SK-N-SH (cell line): ENCODE data around the gene IRAG1. TPM values are rescaled to one million over a fixed set of nuclear protein-coding genes. Genes with fewer than 3 reads are reported as not detected.

Experiments
- CTCF ChIA-PET: fragments of 300-600, 350-600 bp; formaldehyde crosslinking; extraction: SDS; loops from one replicate; lab custom pipeline; 2021; lab: Yijun Ruan, JAX
- POLR2A ChIA-PET: fragments of 350-600 bp; sonication (Branson Sonifier 250); formaldehyde crosslinking; extraction: SDS; loops from one replicate; lab custom pipeline; 2020; ENCODE audit warnings: antibody characterized with exemption, inconsistent platforms; lab: Yijun Ruan, JAX
- DNase-seq: peaks from one replicate; pipeline ENCODE4 v3.0.0; 2012
- H2AFZ ChIP-seq: fragments of 200-600 bp; sonication (generic); 2 replicates; pipeline ENCODE4 v1.8.1; 2016; ENCODE audit warnings: antibody characterized with exemption, mild to moderate bottlenecking, low read depth
- H3F3A ChIP-seq: fragments of 200-600 bp; sonication (generic); replicated peaks from 2 replicates; pipeline ENCODE3; 2016; ENCODE audit warnings: antibody characterized with exemption, mild to moderate bottlenecking; ENCODE audit not compliant: insufficient read depth
- H3K27ac ChIP-seq, 2 experiments: fragments of 200-500 bp in 1 of 2; fragments of 200-600 bp in 1 of 2; sonication (Bioruptor generic) in 1 of 2; sonication (generic), shearing (Covaris generic) in 1 of 2; 2 replicates each; pipeline versions ENCODE4 v1.5.1 to v1.6.1; 2014 to 2016; ENCODE audit warnings: low read depth in 2 of 2, inconsistent platforms in 1 of 2, low read length in 1 of 2, mild to moderate bottlenecking in 1 of 2, mixed read lengths in 1 of 2
- H3K27me3 ChIP-seq: fragments of 200-600 bp; sonication (generic), shearing (Covaris generic); 2 replicates; pipeline ENCODE4 v1.6.1; 2016; ENCODE audit warnings: mixed run types; ENCODE audit not compliant: insufficient read depth
- H3K36me3 ChIP-seq, 2 experiments: fragments of 200-500 bp in 1 of 2; fragments of 200-600 bp in 1 of 2; sonication (Bioruptor generic) in 1 of 2; sonication (generic) in 1 of 2; replicated peaks in 1 of 2; 2 replicates each; pipeline versions ENCODE3 to v1.5.1; 2014 to 2016; ENCODE audit warnings: low read length in 1 of 2, mild to moderate bottlenecking in 1 of 2; ENCODE audit not compliant: insufficient read depth in 2 of 2, control insufficient read depth in 1 of 2
- H3K4me1 ChIP-seq, 2 experiments: fragments of 200-500 bp in 1 of 2; fragments of 200-600 bp in 1 of 2; sonication (Bioruptor generic) in 1 of 2; sonication (generic), shearing (Covaris generic) in 1 of 2; 2 replicates each; pipeline versions ENCODE4 v1.5.1 to v1.6.1; 2014 to 2016; ENCODE audit warnings: low read depth in 1 of 2, low read length in 1 of 2, mixed run types in 1 of 2; ENCODE audit not compliant: insufficient read depth in 2 of 2, control insufficient read depth in 1 of 2
- H3K4me2 ChIP-seq: fragments of 200-600 bp; sonication (generic), shearing (Covaris generic); 2 replicates; pipeline ENCODE4 v1.6.1; 2017; ENCODE audit warnings: mixed run types
- H3K4me3 ChIP-seq, 2 experiments: fragments of 200-500 bp in 1 of 2; fragments of 200-600 bp in 1 of 2; sonication (Bioruptor generic) in 1 of 2; sonication (generic), shearing (Covaris generic) in 1 of 2; 2 replicates each; pipeline versions ENCODE4 v1.5.1 to v1.8.1; 2014 to 2016; ENCODE audit warnings: low read depth in 2 of 2, inconsistent platforms in 1 of 2, low read length in 1 of 2, mild to moderate bottlenecking in 1 of 2, mixed read lengths in 1 of 2, moderate library complexity in 1 of 2
- H3K79me2 ChIP-seq: fragments of 200-600 bp; sonication (generic); 2 replicates; pipeline ENCODE4 v1.8.1; 2017; ENCODE audit warnings: mild to moderate bottlenecking; ENCODE audit not compliant: insufficient read depth
- H3K9ac ChIP-seq: fragments of 200-600 bp; sonication (generic); 2 replicates; pipeline ENCODE4 v1.6.1; 2017; ENCODE audit warnings: mixed run types
- H3K9me2 ChIP-seq: fragments of 200-600 bp; sonication (generic); 2 replicates; pipeline ENCODE4 v1.6.1; 2017; ENCODE audit warnings: mixed run types
- H3K9me3 ChIP-seq: fragments of 200-600 bp; sonication (generic); 2 replicates; pipeline ENCODE4 v1.6.1; 2017; ENCODE audit warnings: mixed run types, mild to moderate bottlenecking, moderate library complexity
- H4K20me1 ChIP-seq: fragments of 200-600 bp; sonication (generic); 2 replicates; pipeline ENCODE4 v1.6.1; 2017; ENCODE audit warnings: mild to moderate bottlenecking, mixed run types; ENCODE audit not compliant: insufficient read depth
- CHD2 ChIP-seq: fragments of 150-350 bp; IDR thresholded peaks from 2 replicates; pipeline ENCODE4 v1.6.1; 2018; ENCODE audit warnings: low read length; ENCODE audit not compliant: partially characterized antibody
- ELF1 ChIP-seq: IDR thresholded peaks from 2 replicates; pipeline ENCODE4 v1.4.0; 2012
- EP300 ChIP-seq, 2 experiments: IDR thresholded peaks; 2 replicates each; pipeline versions ENCODE4 v1.4.0 to v1.6.1; 2012; ENCODE audit warnings: borderline replicate concordance in 1 of 2, low read depth in 1 of 2, low read length in 1 of 2
- EZH2phosphoT487 ChIP-seq: fragments of 200-600 bp; sonication (generic); IDR thresholded peaks from 2 replicates; pipeline ENCODE4 v1.6.1; 2017; ENCODE audit warnings: low read depth, mixed run types, mild to moderate bottlenecking, antibody characterized with exemption, moderate library complexity, borderline replicate concordance
- FOSL2 ChIP-seq: IDR thresholded peaks from 2 replicates; pipeline ENCODE4 v1.4.0; 2012; ENCODE audit warnings: low read depth, mild to moderate bottlenecking, moderate library complexity, borderline replicate concordance
- FOXM1 ChIP-seq: IDR thresholded peaks from 2 replicates; pipeline ENCODE4 v1.4.0; 2012; ENCODE audit warnings: low read depth, mild to moderate bottlenecking
- GABPA ChIP-seq: IDR thresholded peaks from 2 replicates; pipeline ENCODE4 v1.4.0; 2012; ENCODE audit warnings: low read depth, mild to moderate bottlenecking
- JUND ChIP-seq: IDR thresholded peaks from 2 replicates; pipeline ENCODE4 v1.4.0; 2012
- MEF2A ChIP-seq: IDR thresholded peaks from 2 replicates; pipeline ENCODE4 v1.4.0; 2012; ENCODE audit warnings: low read depth, borderline replicate concordance
- MXI1 ChIP-seq: IDR thresholded peaks from 2 replicates; pipeline ENCODE4 v1.6.1; 2012; ENCODE audit warnings: mild to moderate bottlenecking, low read depth, low read length, improper control_type of control experiment
- NFIC ChIP-seq: IDR thresholded peaks from 2 replicates; pipeline ENCODE4 v1.4.0; 2012; ENCODE audit warnings: borderline replicate concordance
- NRF1 ChIP-seq: IDR thresholded peaks from 2 replicates; pipeline ENCODE4 v1.6.1; 2012; ENCODE audit warnings: low read depth, mild to moderate bottlenecking, low read length
- RAD21 ChIP-seq: IDR thresholded peaks from 2 replicates; pipeline ENCODE4 v1.6.1; 2012; ENCODE audit warnings: mild to moderate bottlenecking, low read length
- RFX5 ChIP-seq: IDR thresholded peaks from 2 replicates; pipeline ENCODE4 v1.6.1; 2012; ENCODE audit warnings: mild to moderate bottlenecking, improper control_type of control experiment, low read length
- SIN3A ChIP-seq: IDR thresholded peaks from 2 replicates; pipeline ENCODE4 v1.6.1; 2012; ENCODE audit warnings: low read depth, mild to moderate bottlenecking, low read length, moderate library complexity, borderline replicate concordance
- TAF1 ChIP-seq: IDR thresholded peaks from 2 replicates; pipeline ENCODE4 v1.6.1; 2012; ENCODE audit warnings: low read depth, mild to moderate bottlenecking, low read length, moderate library complexity, borderline replicate concordance
- TCF12 ChIP-seq: IDR thresholded peaks from 2 replicates; pipeline ENCODE4 v1.4.0; 2012
- TEAD4 ChIP-seq: IDR thresholded peaks from 2 replicates; pipeline ENCODE4 v1.4.0; 2012; ENCODE audit warnings: mild to moderate bottlenecking, borderline replicate concordance; ENCODE audit not compliant: insufficient read depth
- WGBS: methylation state at CpG from one replicate; pipeline ENCODE4 v1.1.6; 2017; ENCODE audit warnings: low lambda C conversion rate; 5-methylcytosine and 5-hydroxymethylcytosine counted together
- polyA plus RNA-seq, 3 experiments: library from polyadenylated mRNA; depleted of rRNA; stranded (reverse); fragments of >200 nt; gene quantifications; 2 replicates each; pipeline ENCODE4 v1.2.3, GENCODE V29; 2012
- TF ChIP-seq, protein P1 (sequence below): IDR thresholded peaks from 2 replicates; pipeline ENCODE4 v1.6.1; 2012; ENCODE audit warnings: mild to moderate bottlenecking, low read depth, low read length, moderate library complexity
- TF ChIP-seq, protein P2 (sequence below): IDR thresholded peaks from 2 replicates; pipeline ENCODE4 v1.4.0; 2012; ENCODE audit warnings: low read depth, borderline replicate concordance
- TF ChIP-seq, protein P3 (sequence below): IDR thresholded peaks from 2 replicates; pipeline ENCODE4 v1.4.0; 2012; ENCODE audit warnings: low read depth
- TF ChIP-seq, protein P4 (sequence below): fragments of 150-350 bp; IDR thresholded peaks from 2 replicates; pipeline ENCODE4 v1.6.1; 2017; ENCODE audit warnings: antibody characterized with exemption, low read length, low read depth, borderline replicate concordance
- TF ChIP-seq, protein P5 (sequence below): IDR thresholded peaks from 2 replicates; pipeline ENCODE4; 2012

The IRAG1 gene
- polyA plus RNA-seq, 1 of the 3 experiments (the other 2 are of a cell fraction): 0.05 TPM

GRCh38 chr11:10701982-10702381 is 8.4 kb upstream of the IRAG1 start:
- no peak overlapping the region for H3K4me2 ChIP-seq
- H3K9ac ChIP-seq: no peak overlapping the region
- H3K79me2 ChIP-seq: no peaks in the 10 kb centered on the region
- H3K9me2 ChIP-seq: no peaks in the 10 kb centered on the region
- TF ChIP-seq NFIC: no peak
- no peak for TF ChIP-seq ELF1
- TF ChIP-seq, protein P1, sequence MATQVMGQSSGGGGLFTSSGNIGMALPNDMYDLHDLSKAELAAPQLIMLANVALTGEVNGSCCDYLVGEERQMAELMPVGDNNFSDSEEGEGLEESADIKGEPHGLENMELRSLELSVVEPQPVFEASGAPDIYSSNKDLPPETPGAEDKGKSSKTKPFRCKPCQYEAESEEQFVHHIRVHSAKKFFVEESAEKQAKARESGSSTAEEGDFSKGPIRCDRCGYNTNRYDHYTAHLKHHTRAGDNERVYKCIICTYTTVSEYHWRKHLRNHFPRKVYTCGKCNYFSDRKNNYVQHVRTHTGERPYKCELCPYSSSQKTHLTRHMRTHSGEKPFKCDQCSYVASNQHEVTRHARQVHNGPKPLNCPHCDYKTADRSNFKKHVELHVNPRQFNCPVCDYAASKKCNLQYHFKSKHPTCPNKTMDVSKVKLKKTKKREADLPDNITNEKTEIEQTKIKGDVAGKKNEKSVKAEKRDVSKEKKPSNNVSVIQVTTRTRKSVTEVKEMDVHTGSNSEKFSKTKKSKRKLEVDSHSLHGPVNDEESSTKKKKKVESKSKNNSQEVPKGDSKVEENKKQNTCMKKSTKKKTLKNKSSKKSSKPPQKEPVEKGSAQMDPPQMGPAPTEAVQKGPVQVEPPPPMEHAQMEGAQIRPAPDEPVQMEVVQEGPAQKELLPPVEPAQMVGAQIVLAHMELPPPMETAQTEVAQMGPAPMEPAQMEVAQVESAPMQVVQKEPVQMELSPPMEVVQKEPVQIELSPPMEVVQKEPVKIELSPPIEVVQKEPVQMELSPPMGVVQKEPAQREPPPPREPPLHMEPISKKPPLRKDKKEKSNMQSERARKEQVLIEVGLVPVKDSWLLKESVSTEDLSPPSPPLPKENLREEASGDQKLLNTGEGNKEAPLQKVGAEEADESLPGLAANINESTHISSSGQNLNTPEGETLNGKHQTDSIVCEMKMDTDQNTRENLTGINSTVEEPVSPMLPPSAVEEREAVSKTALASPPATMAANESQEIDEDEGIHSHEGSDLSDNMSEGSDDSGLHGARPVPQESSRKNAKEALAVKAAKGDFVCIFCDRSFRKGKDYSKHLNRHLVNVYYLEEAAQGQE: no peak
- TF ChIP-seq MXI1: no peak
- TF ChIP-seq, protein P2, sequence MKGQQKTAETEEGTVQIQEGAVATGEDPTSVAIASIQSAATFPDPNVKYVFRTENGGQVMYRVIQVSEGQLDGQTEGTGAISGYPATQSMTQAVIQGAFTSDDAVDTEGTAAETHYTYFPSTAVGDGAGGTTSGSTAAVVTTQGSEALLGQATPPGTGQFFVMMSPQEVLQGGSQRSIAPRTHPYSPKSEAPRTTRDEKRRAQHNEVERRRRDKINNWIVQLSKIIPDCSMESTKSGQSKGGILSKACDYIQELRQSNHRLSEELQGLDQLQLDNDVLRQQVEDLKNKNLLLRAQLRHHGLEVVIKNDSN: no peak
- TF ChIP-seq SIN3A: no peak
- no peak for TF ChIP-seq TCF12
- TF ChIP-seq FOSL2: no peak
- no peak for TF ChIP-seq EZH2phosphoT487
- no peak for TF ChIP-seq RFX5
- no peak overlapping the region for H2AFZ ChIP-seq
- DNase-seq: no peak
- 55% methylated on average over 3 of the region's 3 CpGs for WGBS
- H4K20me1 ChIP-seq: no peaks in the 10 kb centered on the region
- H3K27ac ChIP-seq: no peak overlapping the region
- H3K27me3 ChIP-seq: no peaks in the 10 kb centered on the region; the same call in 1 of the 2 replicates
- no peaks in the 10 kb centered on the region for H3K4me1 ChIP-seq
- ChIA-PET POLR2A (no interaction called here), CTCF (no interaction called here)
- no peaks in the 10 kb centered on the region for H3K36me3 ChIP-seq
- H3K9me3 ChIP-seq: no peaks in the 10 kb centered on the region
- H3F3A ChIP-seq: no peaks in the 10 kb centered on the region
- H3K4me3 ChIP-seq: no peak overlapping the region

GRCh38 chr11:10699072-10699471 is 5.5 kb upstream of the IRAG1 start:
- H4K20me1 ChIP-seq: no peaks in the 10 kb centered on the region
- no peaks in the 10 kb centered on the region for H3K79me2 ChIP-seq
- H3K9ac ChIP-seq: no peak overlapping the region
- H3K27me3 ChIP-seq: no peaks in the 10 kb centered on the region; the same call in 1 of the 2 replicates
- H3K36me3 ChIP-seq: no peaks in the 10 kb centered on the region
- DNase-seq: no peak
- no peak overlapping the region for H3K4me2 ChIP-seq
- H3K9me3 ChIP-seq: no peaks in the 10 kb centered on the region
- H3K9me2 ChIP-seq: no peaks in the 10 kb centered on the region
- CTCF ChIA-PET: interaction anchor here (1.2 kb wide), 1 partner anchor 158 kb away, joined by 3 read pairs; the partner anchor contains the start of gene RNF141
- H3K4me3 ChIP-seq: no peak overlapping the region
- POLR2A ChIA-PET: no interaction called here
- peaks cover 0 to 2% of the 10 kb centered on the region in 2 experiments; a peak in 1 of 4 replicates for H3K4me1 ChIP-seq
- H2AFZ ChIP-seq: no peak overlapping the region
- 97% methylated on average over 3 of the region's 3 CpGs for WGBS
- TF ChIP-seq ELF1: no peak
- TF ChIP-seq MEF2A: no peak
- no peak for TF ChIP-seq RAD21
- TF ChIP-seq, protein P3, sequence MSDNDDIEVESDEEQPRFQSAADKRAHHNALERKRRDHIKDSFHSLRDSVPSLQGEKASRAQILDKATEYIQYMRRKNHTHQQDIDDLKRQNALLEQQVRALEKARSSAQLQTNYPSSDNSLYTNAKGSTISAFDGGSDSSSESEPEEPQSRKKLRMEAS: no peak
- TF ChIP-seq, protein P4, sequence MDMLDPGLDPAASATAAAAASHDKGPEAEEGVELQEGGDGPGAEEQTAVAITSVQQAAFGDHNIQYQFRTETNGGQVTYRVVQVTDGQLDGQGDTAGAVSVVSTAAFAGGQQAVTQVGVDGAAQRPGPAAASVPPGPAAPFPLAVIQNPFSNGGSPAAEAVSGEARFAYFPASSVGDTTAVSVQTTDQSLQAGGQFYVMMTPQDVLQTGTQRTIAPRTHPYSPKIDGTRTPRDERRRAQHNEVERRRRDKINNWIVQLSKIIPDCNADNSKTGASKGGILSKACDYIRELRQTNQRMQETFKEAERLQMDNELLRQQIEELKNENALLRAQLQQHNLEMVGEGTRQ: no peak
- TF ChIP-seq JUND: no peak
- TF ChIP-seq NFIC: no peak
- no peak for TF ChIP-seq EP300 (IDR thresholded peaks at IDR 0.05; ENCODE audit: borderline replicate concordance in 1 of 2, low read depth in 1 of 2, low read length in 1 of 2)
- no peak for TF ChIP-seq CHD2
- TF ChIP-seq, protein P5, sequence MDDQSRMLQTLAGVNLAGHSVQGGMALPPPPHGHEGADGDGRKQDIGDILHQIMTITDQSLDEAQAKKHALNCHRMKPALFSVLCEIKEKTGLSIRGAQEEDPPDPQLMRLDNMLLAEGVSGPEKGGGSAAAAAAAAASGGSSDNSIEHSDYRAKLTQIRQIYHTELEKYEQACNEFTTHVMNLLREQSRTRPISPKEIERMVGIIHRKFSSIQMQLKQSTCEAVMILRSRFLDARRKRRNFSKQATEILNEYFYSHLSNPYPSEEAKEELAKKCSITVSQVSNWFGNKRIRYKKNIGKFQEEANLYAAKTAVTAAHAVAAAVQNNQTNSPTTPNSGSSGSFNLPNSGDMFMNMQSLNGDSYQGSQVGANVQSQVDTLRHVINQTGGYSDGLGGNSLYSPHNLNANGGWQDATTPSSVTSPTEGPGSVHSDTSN: no peak
- TF ChIP-seq, protein P2: no peak
- no peak for TF ChIP-seq TAF1
- TF ChIP-seq NRF1: no peak
- no peak for TF ChIP-seq TEAD4
- no peak for TF ChIP-seq GABPA
- TF ChIP-seq FOXM1: no peak
- no peaks in the 10 kb centered on the region for H3F3A ChIP-seq
- no peak overlapping the region for H3K27ac ChIP-seq
